ENCODE data around the gene TULP3.

TULP3 gene

DNA sequence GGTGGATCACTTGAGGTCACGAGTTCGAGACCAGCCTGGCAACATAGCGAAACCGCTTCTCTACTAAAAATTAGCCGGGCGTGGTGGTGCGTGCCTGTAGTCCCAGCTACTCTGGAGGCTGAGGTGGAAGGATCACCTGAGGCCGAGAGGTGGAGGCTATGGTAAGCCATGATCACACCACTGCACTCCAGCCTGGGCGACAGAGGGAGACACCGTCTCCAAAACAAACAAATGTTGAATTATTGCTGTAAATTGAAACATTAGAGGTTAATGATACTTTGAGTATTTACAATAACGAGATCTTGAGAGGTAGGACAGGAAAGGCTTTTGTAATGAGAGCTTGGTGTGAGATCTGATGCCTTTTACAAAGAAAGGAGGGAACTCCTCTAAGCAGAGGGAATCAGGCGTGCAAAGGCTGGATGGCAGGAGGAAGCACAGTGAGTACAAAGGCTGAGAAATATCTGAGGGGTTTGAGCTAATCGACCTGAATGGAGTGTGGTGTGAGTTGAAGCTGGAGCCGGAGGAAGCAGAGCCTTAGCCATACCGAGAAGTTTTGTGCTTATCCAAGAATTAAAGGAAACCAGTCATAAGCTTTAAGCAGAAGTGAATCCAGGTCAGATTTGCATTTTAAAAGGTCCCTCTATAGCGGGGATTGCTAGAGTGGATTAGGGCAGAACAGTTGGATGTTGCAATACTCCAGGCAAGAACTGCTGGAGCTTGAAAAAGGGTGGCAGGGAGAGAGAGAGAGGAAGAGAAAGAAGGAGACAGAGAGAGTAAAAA lies 12.5 kb upstream of the TULP3 start:
- TF ChIP-seq, protein P1, sequence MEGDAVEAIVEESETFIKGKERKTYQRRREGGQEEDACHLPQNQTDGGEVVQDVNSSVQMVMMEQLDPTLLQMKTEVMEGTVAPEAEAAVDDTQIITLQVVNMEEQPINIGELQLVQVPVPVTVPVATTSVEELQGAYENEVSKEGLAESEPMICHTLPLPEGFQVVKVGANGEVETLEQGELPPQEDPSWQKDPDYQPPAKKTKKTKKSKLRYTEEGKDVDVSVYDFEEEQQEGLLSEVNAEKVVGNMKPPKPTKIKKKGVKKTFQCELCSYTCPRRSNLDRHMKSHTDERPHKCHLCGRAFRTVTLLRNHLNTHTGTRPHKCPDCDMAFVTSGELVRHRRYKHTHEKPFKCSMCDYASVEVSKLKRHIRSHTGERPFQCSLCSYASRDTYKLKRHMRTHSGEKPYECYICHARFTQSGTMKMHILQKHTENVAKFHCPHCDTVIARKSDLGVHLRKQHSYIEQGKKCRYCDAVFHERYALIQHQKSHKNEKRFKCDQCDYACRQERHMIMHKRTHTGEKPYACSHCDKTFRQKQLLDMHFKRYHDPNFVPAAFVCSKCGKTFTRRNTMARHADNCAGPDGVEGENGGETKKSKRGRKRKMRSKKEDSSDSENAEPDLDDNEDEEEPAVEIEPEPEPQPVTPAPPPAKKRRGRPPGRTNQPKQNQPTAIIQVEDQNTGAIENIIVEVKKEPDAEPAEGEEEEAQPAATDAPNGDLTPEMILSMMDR (IDR thresholded peaks at IDR 0.05; ENCODE audit: extremely low read depth, missing control alignments), result no peak
- peak; percentile 44 for DNase-seq (ENCODE audit: low spot score)

DNA sequence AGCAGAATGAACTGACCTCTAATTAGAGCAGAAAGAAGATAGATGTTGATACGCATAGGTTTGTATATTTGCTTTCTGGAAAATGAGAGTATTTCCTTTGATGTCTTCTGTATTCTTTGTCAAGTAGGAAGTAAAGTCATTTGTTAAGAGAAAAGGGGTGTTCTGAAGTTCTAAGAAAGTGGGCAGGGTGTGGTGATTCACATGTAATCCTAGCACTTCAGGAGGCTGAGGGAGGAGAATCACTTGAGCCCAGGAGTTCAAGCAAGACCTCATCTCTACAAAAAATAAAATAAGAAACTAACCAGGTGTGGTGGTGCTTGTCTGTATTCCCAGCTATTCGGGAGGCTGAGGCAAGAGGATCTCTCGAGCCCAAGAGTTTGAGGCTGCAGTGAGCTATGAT lies 10.8 kb upstream of the TULP3 start:
- DNase-seq (ENCODE audit: low spot score), result no peak
- TF ChIP-seq, protein P1 (IDR thresholded peaks at IDR 0.05; ENCODE audit: extremely low read depth, missing control alignments), result no peak

GRCh38 chr12:2884810-2885209 lies 5.9 kb upstream of the TULP3 start:
- TF ChIP-seq, protein P1 (IDR thresholded peaks at IDR 0.05; ENCODE audit: extremely low read depth, missing control alignments), result no peak
- DNase-seq (ENCODE audit: low spot score), result no peak

GRCh38 chr12:2886768-2887450 lies 3.8 kb upstream of the TULP3 start:
- DNase-seq (ENCODE audit: low spot score), result no peak
- TF ChIP-seq, protein P1 (IDR thresholded peaks at IDR 0.05; ENCODE audit: extremely low read depth, missing control alignments), result no peak

- no peak for DNase-seq (ENCODE audit: low spot score)
- TF ChIP-seq, protein P1 (IDR thresholded peaks at IDR 0.05; ENCODE audit: extremely low read depth, missing control alignments), result no peak
Measured at GRCh38 chr12:2890001-2890387, 697 bp upstream of the TULP3 start.

DNA sequence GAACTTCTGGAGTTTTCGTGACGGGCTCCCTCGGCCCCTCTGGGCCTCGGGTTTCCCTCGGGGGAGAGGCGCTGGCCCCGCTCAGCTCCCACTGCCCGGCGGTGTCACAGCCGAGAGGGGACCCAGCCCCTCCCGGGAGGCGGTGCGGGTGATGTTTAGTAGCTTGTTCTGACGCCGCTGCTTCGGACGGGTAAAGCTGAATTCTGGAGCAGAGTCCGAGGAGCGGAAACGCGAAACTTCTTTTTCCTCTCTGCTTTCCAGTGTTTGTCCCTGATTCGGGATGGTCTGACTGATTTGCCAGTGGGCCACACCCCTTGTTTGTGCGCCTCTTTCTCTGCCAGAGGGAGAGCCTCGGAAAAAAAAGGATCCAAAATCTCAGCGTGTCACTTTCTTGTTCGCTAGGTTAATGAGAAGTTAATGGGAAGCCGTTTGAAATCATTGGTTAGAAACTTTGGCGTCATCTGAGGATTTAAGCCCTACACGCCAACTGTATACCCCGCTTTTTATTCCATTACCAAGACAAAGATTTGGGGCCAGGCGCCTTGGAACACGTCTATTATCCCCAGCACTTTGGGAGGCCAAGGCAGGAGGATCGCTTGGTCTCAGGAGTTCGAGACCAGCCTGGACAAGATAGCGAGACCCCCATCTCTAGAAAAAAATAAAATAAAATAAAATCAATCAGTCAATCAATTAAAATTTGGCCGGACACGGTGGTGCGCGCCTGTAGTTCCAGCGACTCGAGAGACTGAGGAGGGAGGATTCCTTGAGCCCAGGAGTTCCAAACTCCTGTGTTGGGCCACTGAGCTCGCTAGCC lies 756 bp downstream of the TULP3 start:
- no peak for DNase-seq (ENCODE audit: low spot score)
- TF ChIP-seq, protein P1 (IDR thresholded peaks at IDR 0.05; ENCODE audit: extremely low read depth, missing control alignments), result no peak

DNA sequence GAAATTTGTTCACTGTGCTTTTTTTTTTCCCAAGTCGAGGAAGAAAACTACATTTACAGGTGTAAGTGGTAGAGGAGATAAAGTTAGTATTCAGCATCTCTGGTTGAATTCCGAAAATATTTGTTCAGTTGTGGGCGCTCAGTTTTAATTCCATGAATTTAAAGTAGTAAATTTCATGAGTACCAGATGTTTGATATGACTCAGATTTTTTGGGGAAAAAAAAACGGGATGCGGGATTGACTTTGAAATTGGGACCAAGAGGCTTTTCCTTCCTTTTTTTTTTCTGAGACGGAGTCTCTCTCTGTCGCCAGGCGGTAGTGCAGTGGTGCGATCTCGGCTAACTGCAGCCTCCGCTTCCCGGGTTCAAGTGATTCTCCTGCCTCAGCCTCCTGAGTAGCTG lies 1.6 kb downstream of the TULP3 start:
- DNase-seq (ENCODE audit: low spot score), result no peak
- TF ChIP-seq, protein P1 (IDR thresholded peaks at IDR 0.05; ENCODE audit: extremely low read depth, missing control alignments), result no peak

Data from GM20000 (cell line).